ENCODE measurements around the gene CLDN22. TPM values are rescaled to one million over a fixed set of nuclear protein-coding genes. Genes with fewer than 3 reads are reported as not detected.

Gene CLDN22
- total RNA-seq, 1 donor from 2014 or later: not detected

GRCh38 chr4:183342541-183343533 lies 22.8 kb upstream of the CLDN22 start:
- Mint-ChIP-seq H3K27ac (no peak overlapping the region), H3K4me1 (ENCODE audit: low read depth) (no peaks in the 10 kb centered on the region), H3K4me3 (ENCODE audit: low read depth) (no peak overlapping the region), H3K27me3 (ENCODE audit: low read depth) (peaks cover 8% of the 10 kb centered on the region), H3K36me3 (ENCODE audit: low read depth) (no peaks in the 10 kb centered on the region), H3K9me3 (no peaks in the 10 kb centered on the region)
- no peak for DNase-seq (ENCODE audit: low spot score)
- intact Hi-C loops (cut with micrococcal nuclease): no loop called here

GRCh38 chr4:183337833-183338232 lies 17.8 kb upstream of the CLDN22 start:
- DNase-seq (ENCODE audit: low spot score): no peak
- Mint-ChIP-seq H3K36me3 (ENCODE audit: low read depth) (no peaks in the 10 kb centered on the region), H3K27me3 (ENCODE audit: low read depth) (peaks cover 4% of the 10 kb centered on the region), H3K4me1 (ENCODE audit: low read depth) (peaks cover 4% of the 10 kb centered on the region), H3K27ac (no peak overlapping the region), H3K9me3 (no peaks in the 10 kb centered on the region), H3K4me3 (ENCODE audit: low read depth) (no peak overlapping the region)
- intact Hi-C loops (cut with micrococcal nuclease): no loop called here

- DNase-seq (ENCODE audit: low spot score): no peak
- intact Hi-C loops (cut with micrococcal nuclease): no loop called here
- H3K4me3 Mint-ChIP-seq (ENCODE audit: low read depth): no peak overlapping the region
- no peaks in the 10 kb centered on the region for H3K36me3 Mint-ChIP-seq (ENCODE audit: low read depth)
- peaks cover 4% of the 10 kb centered on the region for H3K27me3 Mint-ChIP-seq (ENCODE audit: low read depth)
- no peak overlapping the region for H3K27ac Mint-ChIP-seq
- peaks cover 4% of the 10 kb centered on the region for H3K4me1 Mint-ChIP-seq (ENCODE audit: low read depth)
- no peaks in the 10 kb centered on the region for H3K9me3 Mint-ChIP-seq
Observed at GRCh38 chr4:183337349-183337748, 17.3 kb upstream of the CLDN22 start.

GRCh38 chr4:183335369-183335940 lies 15.4 kb upstream of the CLDN22 start:
- intact Hi-C loops (cut with micrococcal nuclease): no loop called here
- no peaks in the 10 kb centered on the region for H3K9me3 Mint-ChIP-seq
- H3K27ac Mint-ChIP-seq: no peak overlapping the region

GRCh38 chr4:183333983-183334382 lies 13.9 kb upstream of the CLDN22 start:
- no peak for DNase-seq (ENCODE audit: low spot score)
- Mint-ChIP-seq H3K36me3 (ENCODE audit: low read depth) (no peaks in the 10 kb centered on the region), H3K9me3 (no peaks in the 10 kb centered on the region), H3K27me3 (ENCODE audit: low read depth) (no peaks in the 10 kb centered on the region), H3K4me1 (ENCODE audit: low read depth) (peaks cover 4% of the 10 kb centered on the region), H3K27ac (no peak overlapping the region), H3K4me3 (ENCODE audit: low read depth) (no peak overlapping the region)
- intact Hi-C loops (cut with micrococcal nuclease): no loop called here

More at GRCh38 chr4:183335369-183335940, 15.4 kb upstream of the CLDN22 start:
- H3K4me3 Mint-ChIP-seq (ENCODE audit: low read depth): no peak overlapping the region
- H3K36me3 Mint-ChIP-seq (ENCODE audit: low read depth): no peaks in the 10 kb centered on the region
- no peaks in the 10 kb centered on the region for H3K27me3 Mint-ChIP-seq (ENCODE audit: low read depth)
- H3K4me1 Mint-ChIP-seq (ENCODE audit: low read depth): peaks cover 4% of the 10 kb centered on the region
- DNase-seq (ENCODE audit: low spot score): no peak

GRCh38 chr4:183333202-183333601 lies 13.1 kb upstream of the CLDN22 start:
- intact Hi-C loops (cut with micrococcal nuclease): no loop called here
- Mint-ChIP-seq H3K27me3 (ENCODE audit: low read depth) (no peaks in the 10 kb centered on the region), H3K27ac (no peak overlapping the region), H3K9me3 (no peaks in the 10 kb centered on the region), H3K4me3 (ENCODE audit: low read depth) (no peak overlapping the region), H3K4me1 (ENCODE audit: low read depth) (peaks cover 4% of the 10 kb centered on the region), H3K36me3 (ENCODE audit: low read depth) (no peaks in the 10 kb centered on the region)
- DNase-seq (ENCODE audit: low spot score): no peak

GRCh38 chr4:183332447-183332846 lies 12.4 kb upstream of the CLDN22 start:
- intact Hi-C loops (cut with micrococcal nuclease): no loop called here
- H3K27ac Mint-ChIP-seq: no peak overlapping the region

GRCh38 chr4:183330841-183331240 lies 10.8 kb upstream of the CLDN22 start:
- no peak overlapping the region for H3K4me3 Mint-ChIP-seq (ENCODE audit: low read depth)
- no peaks in the 10 kb centered on the region for H3K9me3 Mint-ChIP-seq
- H3K36me3 Mint-ChIP-seq (ENCODE audit: low read depth): no peaks in the 10 kb centered on the region
- H3K4me1 Mint-ChIP-seq (ENCODE audit: low read depth): peaks cover 4% of the 10 kb centered on the region
- no peak for DNase-seq (ENCODE audit: low spot score)
- intact Hi-C loops (cut with micrococcal nuclease): no loop called here
- H3K27me3 Mint-ChIP-seq (ENCODE audit: low read depth): no peaks in the 10 kb centered on the region
- H3K27ac Mint-ChIP-seq: no peak overlapping the region

More at GRCh38 chr4:183332447-183332846, 12.4 kb upstream of the CLDN22 start:
- no peak overlapping the region for H3K4me3 Mint-ChIP-seq (ENCODE audit: low read depth)
- H3K4me1 Mint-ChIP-seq (ENCODE audit: low read depth): peaks cover 4% of the 10 kb centered on the region
- H3K27me3 Mint-ChIP-seq (ENCODE audit: low read depth): no peaks in the 10 kb centered on the region
- DNase-seq (ENCODE audit: low spot score): no peak
- no peaks in the 10 kb centered on the region for H3K9me3 Mint-ChIP-seq
- H3K36me3 Mint-ChIP-seq (ENCODE audit: low read depth): no peaks in the 10 kb centered on the region

- Mint-ChIP-seq H3K4me3 (ENCODE audit: low read depth) (no peak overlapping the region), H3K36me3 (ENCODE audit: low read depth) (no peaks in the 10 kb centered on the region), H3K27ac (no peak overlapping the region), H3K4me1 (ENCODE audit: low read depth) (no peaks in the 10 kb centered on the region), H3K9me3 (no peaks in the 10 kb centered on the region), H3K27me3 (ENCODE audit: low read depth) (no peaks in the 10 kb centered on the region)
- intact Hi-C loops (cut with micrococcal nuclease): no loop called here
- DNase-seq (ENCODE audit: low spot score): no peak
Observed at GRCh38 chr4:183329954-183330742, 10.1 kb upstream of the CLDN22 start.

- no peak for DNase-seq (ENCODE audit: low spot score)
- Mint-ChIP-seq H3K36me3 (ENCODE audit: low read depth) (no peaks in the 10 kb centered on the region), H3K4me1 (ENCODE audit: low read depth) (no peaks in the 10 kb centered on the region), H3K27me3 (ENCODE audit: low read depth) (no peaks in the 10 kb centered on the region), H3K27ac (no peak overlapping the region), H3K4me3 (ENCODE audit: low read depth) (no peak overlapping the region), H3K9me3 (no peaks in the 10 kb centered on the region)
- intact Hi-C loops (cut with micrococcal nuclease): no loop called here
Observed at GRCh38 chr4:183329244-183329643, 9.2 kb upstream of the CLDN22 start.

- no peak overlapping the region for H3K4me3 Mint-ChIP-seq (ENCODE audit: low read depth)
Observed at GRCh38 chr4:183328832-183329231, 8.8 kb upstream of the CLDN22 start.

GRCh38 chr4:183327827-183328226 lies 7.8 kb upstream of the CLDN22 start:
- H3K4me3 Mint-ChIP-seq (ENCODE audit: low read depth): no peak overlapping the region
- H3K27me3 Mint-ChIP-seq (ENCODE audit: low read depth): no peaks in the 10 kb centered on the region
- intact Hi-C loops (cut with micrococcal nuclease): no loop called here
- no peaks in the 10 kb centered on the region for H3K9me3 Mint-ChIP-seq
- no peak overlapping the region for H3K27ac Mint-ChIP-seq
- H3K4me1 Mint-ChIP-seq (ENCODE audit: low read depth): no peaks in the 10 kb centered on the region
- H3K36me3 Mint-ChIP-seq (ENCODE audit: low read depth): no peaks in the 10 kb centered on the region
- DNase-seq (ENCODE audit: low spot score): no peak

More at GRCh38 chr4:183328832-183329231, 8.8 kb upstream of the CLDN22 start:
- H3K27ac Mint-ChIP-seq: no peak overlapping the region
- DNase-seq (ENCODE audit: low spot score): no peak
- H3K9me3 Mint-ChIP-seq: no peaks in the 10 kb centered on the region
- no peaks in the 10 kb centered on the region for H3K27me3 Mint-ChIP-seq (ENCODE audit: low read depth)
- no peaks in the 10 kb centered on the region for H3K36me3 Mint-ChIP-seq (ENCODE audit: low read depth)
- intact Hi-C loops (cut with micrococcal nuclease): no loop called here
- no peaks in the 10 kb centered on the region for H3K4me1 Mint-ChIP-seq (ENCODE audit: low read depth)
